ENCODE results near the gene CXCL17. TPM values are rescaled to one million over a fixed set of nuclear protein-coding genes. Genes with fewer than 3 reads are reported as not detected.

The CXCL17 gene
- total RNA-seq, 1 donor from 2014 or later: 0.48 TPM

DNA sequence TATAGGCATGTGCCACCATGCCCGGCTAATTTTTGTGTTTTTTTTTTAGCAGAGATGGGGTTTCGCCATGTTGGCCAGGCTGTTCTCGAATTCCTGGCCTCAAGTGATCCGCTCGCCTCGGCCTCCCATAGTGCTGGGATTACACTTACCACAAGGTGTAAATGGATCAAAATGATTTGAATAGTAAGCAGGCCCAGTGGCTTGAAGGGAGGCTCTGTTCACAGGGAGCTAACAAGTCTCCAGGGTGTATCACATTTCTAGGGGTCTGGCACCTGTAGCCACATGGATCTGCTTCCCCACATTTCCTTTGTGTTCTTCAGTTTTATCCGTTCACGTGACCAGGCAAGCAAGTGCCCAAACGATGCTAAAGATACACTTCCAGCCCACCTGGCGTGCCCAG lies 39.2 kb downstream of the CXCL17 start:
- no peak for DNase-seq (ENCODE audit: low spot score, unreplicated experiment)
- Mint-ChIP-seq H3K4me1 (ENCODE audit: low read depth) (peaks cover 16% of the 10 kb centered on the region), H3K4me3 (ENCODE audit: low read depth) (no peak overlapping the region), H3K9me3 (ENCODE audit: low read depth) (no peaks in the 10 kb centered on the region), H3K36me3 (ENCODE audit: insufficient read depth) (peaks cover 2% of the 10 kb centered on the region), H3K27ac (no peak overlapping the region), H3K27me3 (no peaks in the 10 kb centered on the region)
- TF ChIP-seq, protein P1, sequence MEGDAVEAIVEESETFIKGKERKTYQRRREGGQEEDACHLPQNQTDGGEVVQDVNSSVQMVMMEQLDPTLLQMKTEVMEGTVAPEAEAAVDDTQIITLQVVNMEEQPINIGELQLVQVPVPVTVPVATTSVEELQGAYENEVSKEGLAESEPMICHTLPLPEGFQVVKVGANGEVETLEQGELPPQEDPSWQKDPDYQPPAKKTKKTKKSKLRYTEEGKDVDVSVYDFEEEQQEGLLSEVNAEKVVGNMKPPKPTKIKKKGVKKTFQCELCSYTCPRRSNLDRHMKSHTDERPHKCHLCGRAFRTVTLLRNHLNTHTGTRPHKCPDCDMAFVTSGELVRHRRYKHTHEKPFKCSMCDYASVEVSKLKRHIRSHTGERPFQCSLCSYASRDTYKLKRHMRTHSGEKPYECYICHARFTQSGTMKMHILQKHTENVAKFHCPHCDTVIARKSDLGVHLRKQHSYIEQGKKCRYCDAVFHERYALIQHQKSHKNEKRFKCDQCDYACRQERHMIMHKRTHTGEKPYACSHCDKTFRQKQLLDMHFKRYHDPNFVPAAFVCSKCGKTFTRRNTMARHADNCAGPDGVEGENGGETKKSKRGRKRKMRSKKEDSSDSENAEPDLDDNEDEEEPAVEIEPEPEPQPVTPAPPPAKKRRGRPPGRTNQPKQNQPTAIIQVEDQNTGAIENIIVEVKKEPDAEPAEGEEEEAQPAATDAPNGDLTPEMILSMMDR (IDR thresholded peaks at IDR 0.05; ENCODE audit: unreplicated experiment): no peak

DNA sequence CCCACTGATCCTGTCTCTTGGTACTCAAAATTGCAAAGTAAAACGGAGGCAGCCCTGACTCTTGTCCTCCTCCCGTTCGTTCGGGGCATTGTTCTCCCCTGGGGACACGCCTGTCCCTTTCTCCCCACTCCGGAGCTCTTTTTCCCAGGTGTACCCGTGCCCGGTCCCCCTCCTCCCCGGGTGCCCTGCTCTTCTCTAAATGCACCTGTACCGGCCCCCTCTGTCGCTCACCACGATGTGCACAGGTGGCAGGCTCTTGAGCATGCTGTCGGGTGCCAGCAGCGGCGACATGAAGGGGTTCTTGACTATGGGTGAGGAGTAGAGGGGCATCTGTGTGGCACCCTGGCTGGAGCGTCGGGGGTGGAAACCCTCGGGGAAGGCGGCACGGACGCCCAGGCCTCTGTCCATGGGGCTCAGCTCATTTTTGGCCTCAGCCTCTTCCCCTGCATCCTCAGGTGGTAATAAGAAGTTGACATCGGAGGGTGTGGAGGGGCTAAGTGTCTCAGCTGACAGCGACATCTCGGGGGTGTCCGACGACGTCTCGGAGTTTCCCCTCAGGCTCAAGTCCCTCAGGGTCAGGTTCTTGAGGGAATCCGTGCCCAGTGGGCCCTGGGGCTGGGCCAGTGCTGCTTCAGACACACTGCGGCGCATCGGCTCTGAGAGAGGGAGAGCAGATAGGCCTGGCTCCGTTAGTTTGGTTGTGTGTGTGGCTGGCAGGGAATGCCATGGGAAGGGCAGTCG lies 40.2 kb downstream of the CXCL17 start:
- peaks cover 15% of the 10 kb centered on the region for H3K4me1 Mint-ChIP-seq (ENCODE audit: low read depth)
- TF ChIP-seq, protein P1 (IDR thresholded peaks at IDR 0.05; ENCODE audit: unreplicated experiment): no peak
- peak overlapping the region; percentile 85 for H3K4me3 Mint-ChIP-seq (ENCODE audit: low read depth)
- H3K36me3 Mint-ChIP-seq (ENCODE audit: insufficient read depth): peaks cover 2% of the 10 kb centered on the region
- no peak for DNase-seq (ENCODE audit: low spot score, unreplicated experiment)
- peak overlapping the region; percentile 92 for H3K27ac Mint-ChIP-seq
- H3K9me3 Mint-ChIP-seq (ENCODE audit: low read depth): no peaks in the 10 kb centered on the region
- no peaks in the 10 kb centered on the region for H3K27me3 Mint-ChIP-seq

DNA sequence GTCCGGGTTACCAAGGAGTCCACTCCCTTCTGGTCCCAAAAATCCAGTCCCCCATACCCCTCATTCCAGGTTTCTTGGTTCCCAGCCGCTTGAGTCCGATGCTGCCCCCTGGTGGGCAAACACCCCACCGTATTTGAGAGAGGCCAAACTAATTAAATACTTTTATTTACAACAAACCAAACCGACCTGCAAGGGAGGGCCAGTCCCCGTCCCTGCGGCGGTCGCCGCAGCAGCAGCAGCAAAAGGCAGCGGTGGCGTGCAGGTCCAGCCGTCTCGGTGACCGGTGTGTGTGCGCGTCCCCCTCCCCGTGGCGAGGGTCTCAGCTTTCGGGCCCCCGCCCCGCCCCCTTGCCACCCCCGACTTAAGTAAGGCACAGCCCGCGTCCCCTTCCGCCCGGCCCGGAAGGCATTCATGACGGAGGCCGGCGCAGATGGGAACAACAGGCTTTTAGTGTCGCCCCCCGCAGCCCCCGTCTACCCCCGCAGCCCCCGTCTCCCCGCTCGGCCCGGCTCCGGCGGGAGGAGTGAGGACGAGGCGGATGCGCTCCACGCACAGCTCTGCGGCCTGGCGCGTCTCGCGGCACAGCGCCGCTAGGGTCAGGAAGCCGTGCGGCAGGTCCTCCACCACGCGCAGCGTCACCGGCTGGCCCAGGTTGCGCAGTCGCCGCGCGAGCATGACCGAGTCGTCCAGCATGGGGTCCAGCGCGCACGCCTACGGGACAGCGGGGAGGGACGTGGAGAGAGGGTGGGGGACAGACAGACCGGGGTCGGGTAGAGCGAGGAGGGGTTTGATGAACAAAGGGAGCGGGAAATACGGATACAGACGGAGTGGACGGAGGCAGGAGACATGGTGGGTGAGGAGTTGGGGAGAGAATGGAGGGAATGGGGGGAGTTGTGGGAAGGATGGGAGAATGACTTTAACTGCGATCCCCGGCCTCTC lies 41.1 kb downstream of the CXCL17 start:
- Mint-ChIP-seq H3K9me3 (ENCODE audit: low read depth) (no peaks in the 10 kb centered on the region), H3K27ac (peak overlapping the region; percentile 92), H3K4me3 (ENCODE audit: low read depth) (peak overlapping the region; percentile 85), H3K27me3 (no peaks in the 10 kb centered on the region), H3K36me3 (ENCODE audit: insufficient read depth) (peaks cover 2% of the 10 kb centered on the region), H3K4me1 (ENCODE audit: low read depth) (peaks cover 21% of the 10 kb centered on the region)
- TF ChIP-seq, protein P1 (IDR thresholded peaks at IDR 0.05; ENCODE audit: unreplicated experiment): peak; percentile 92
- DNase-seq (ENCODE audit: low spot score, unreplicated experiment): peak; percentile 81

DNA sequence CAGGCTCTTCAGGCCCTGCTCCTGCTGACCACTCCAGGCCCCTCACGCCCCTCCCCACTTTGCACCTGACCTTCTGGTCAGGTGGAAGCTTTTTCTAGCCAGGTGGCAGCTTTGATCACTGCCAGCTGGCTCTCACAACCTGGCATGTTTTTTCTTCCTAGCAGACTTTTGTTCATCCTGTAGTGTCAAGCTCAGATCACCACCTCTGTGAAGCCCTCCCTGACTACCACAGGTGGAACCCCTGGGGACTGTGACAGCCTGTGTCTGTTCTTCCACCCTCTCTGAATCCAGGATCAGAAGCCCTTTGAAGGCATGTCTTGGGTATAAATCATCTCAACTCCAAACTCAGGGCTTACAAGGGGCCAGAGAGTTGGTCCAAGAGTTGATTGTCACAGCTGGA lies 42.3 kb downstream of the CXCL17 start:
- peaks cover 2% of the 10 kb centered on the region for H3K36me3 Mint-ChIP-seq (ENCODE audit: insufficient read depth)
- H3K9me3 Mint-ChIP-seq (ENCODE audit: low read depth): no peaks in the 10 kb centered on the region
- TF ChIP-seq, protein P1 (IDR thresholded peaks at IDR 0.05; ENCODE audit: unreplicated experiment): no peak
- peaks cover 26% of the 10 kb centered on the region for H3K4me1 Mint-ChIP-seq (ENCODE audit: low read depth)
- H3K27me3 Mint-ChIP-seq: no peaks in the 10 kb centered on the region
- no peak for DNase-seq (ENCODE audit: low spot score, unreplicated experiment)
- H3K27ac Mint-ChIP-seq: no peak overlapping the region
- peak overlapping the region; percentile 14 for H3K4me3 Mint-ChIP-seq (ENCODE audit: low read depth)

Data from progenitor cell of endocrine pancreas (in vitro differentiated cells).